SK-N-SH treated with all-trans-retinoic acid at 6 μM for 48 hours (cell line): ENCODE results near the gene IFT122.

Source experiments
- ARNTL ChIP-seq: fragments of 450-650 bp; formaldehyde crosslinking; IDR thresholded peaks from 2 replicates; pipeline ENCODE4 v1.5.0; 2020; ENCODE audit warnings: low read depth, mild to moderate bottlenecking, moderate library complexity, borderline replicate concordance
- BACH2 ChIP-seq: fragments of 250-450 bp; sonication (Bioruptor Pico); IDR thresholded peaks from 2 replicates; pipeline ENCODE4 v1.9.0; 2021; ENCODE audit warnings: mild to moderate bottlenecking, borderline replicate concordance
- OSR1 ChIP-seq: fragments of 250-450 bp; sonication (Bioruptor Pico); IDR thresholded peaks from 2 replicates; pipeline ENCODE4 v1.8.0; 2022; ENCODE audit warnings: moderate library complexity, mild to moderate bottlenecking, inconsistent platforms
- PATZ1 ChIP-seq: fragments of 250-450 bp; sonication (Bioruptor Pico); IDR thresholded peaks from 2 replicates; pipeline ENCODE4 v1.8.0; 2020; ENCODE audit warnings: mild to moderate bottlenecking, moderate library complexity, borderline replicate concordance
- ZFP3 ChIP-seq: fragments of 250-450 bp; sonication (Bioruptor Pico); IDR thresholded peaks from 2 replicates; pipeline ENCODE4 v1.5.0; 2020; ENCODE audit warnings: mild to moderate bottlenecking, moderate library complexity
- ZFP30 ChIP-seq: fragments of 450-650 bp; formaldehyde crosslinking; IDR thresholded peaks from 2 replicates; pipeline ENCODE4 v1.5.0; 2022; ENCODE audit warnings: mild to moderate bottlenecking, moderate library complexity
- TF ChIP-seq, protein P1 (sequence below): fragments of 250-450 bp; sonication (Bioruptor Pico); IDR thresholded peaks from 2 replicates; pipeline ENCODE4 v1.5.1; 2020; ENCODE audit warnings: low read depth, mild to moderate bottlenecking, moderate library complexity

DNA sequence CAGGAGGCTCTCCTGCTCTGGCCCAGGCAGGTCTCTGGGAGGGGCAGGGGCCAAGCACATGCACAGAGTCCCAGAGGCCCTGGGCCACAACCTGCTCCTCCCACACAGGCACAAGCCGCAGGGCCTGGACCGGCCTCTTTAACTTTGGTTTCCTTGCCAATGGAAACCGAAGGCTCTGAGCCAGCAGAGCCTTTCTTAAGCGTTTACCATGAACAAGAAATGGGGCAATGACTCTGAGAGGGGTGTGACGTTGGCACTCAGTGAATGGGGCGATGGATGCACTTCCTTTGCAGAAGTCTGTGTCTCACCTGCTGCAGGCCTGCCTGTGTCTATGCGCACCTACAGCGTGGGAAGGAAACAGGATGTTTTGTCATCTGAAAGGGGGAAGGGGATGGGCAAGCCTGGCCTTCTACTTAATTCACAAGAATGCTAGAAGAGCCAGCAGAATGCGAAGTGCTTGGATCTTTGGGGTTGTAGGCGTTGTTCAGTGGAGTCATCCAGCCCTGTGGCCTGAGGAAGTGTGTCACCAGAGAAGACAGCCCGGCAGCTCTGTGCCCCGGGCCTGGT, 41.8 kb downstream of the IFT122 start:
- no peak for TF ChIP-seq ZFP3 (CRISPR knock-in tag)
- TF ChIP-seq ARNTL (CRISPR knock-in tag) = no peak
- TF ChIP-seq, protein P1, sequence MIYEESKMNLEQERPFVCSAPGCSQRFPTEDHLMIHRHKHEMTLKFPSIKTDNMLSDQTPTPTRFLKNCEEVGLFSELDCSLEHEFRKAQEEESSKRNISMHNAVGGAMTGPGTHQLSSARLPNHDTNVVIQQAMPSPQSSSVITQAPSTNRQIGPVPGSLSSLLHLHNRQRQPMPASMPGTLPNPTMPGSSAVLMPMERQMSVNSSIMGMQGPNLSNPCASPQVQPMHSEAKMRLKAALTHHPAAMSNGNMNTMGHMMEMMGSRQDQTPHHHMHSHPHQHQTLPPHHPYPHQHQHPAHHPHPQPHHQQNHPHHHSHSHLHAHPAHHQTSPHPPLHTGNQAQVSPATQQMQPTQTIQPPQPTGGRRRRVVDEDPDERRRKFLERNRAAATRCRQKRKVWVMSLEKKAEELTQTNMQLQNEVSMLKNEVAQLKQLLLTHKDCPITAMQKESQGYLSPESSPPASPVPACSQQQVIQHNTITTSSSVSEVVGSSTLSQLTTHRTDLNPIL (CRISPR knock-in tag) = no peak
- no peak for TF ChIP-seq OSR1 (CRISPR knock-in tag)
- TF ChIP-seq BACH2 (CRISPR knock-in tag) = no peak
- TF ChIP-seq ZFP30 (CRISPR knock-in tag) = no peak
- no peak for TF ChIP-seq PATZ1
